ENCODE data around the gene RCC2.
A peak's percentile ranks its signal among the peaks of the same experiment; 100 is the strongest.

Gene RCC2

GRCh38 chr1:17372955-17373354 is 66.5 kb downstream of the RCC2 start:
- DNase-seq (ENCODE audit: low spot score): no peak

GRCh38 chr1:17371896-17372295 is 67.6 kb downstream of the RCC2 start, which contains the start of gene PADI6:
Gene PADI6 (plus strand): TSS chr1:17372196. CDS start chr1:17372246, 50 bp downstream.
- DNase-seq (ENCODE audit: low spot score): no peak

GRCh38 chr1:17370618-17371017 is 68.9 kb downstream of the RCC2 start:
- no peak for DNase-seq (ENCODE audit: low spot score)

GRCh38 chr1:17369466-17369865 is 70.0 kb downstream of the RCC2 start:
- DNase-seq (ENCODE audit: low spot score): no peak

- peak; percentile 8 for DNase-seq (ENCODE audit: low spot score)
Observed at GRCh38 chr1:17365293-17365692, 74.2 kb downstream of the RCC2 start.

- DNase-seq (ENCODE audit: low spot score): no peak
Observed at GRCh38 chr1:17363771-17364170, 75.7 kb downstream of the RCC2 start.

- DNase-seq (ENCODE audit: low spot score): no peak
Observed at GRCh38 chr1:17363351-17363750, 76.1 kb downstream of the RCC2 start.

GRCh38 chr1:17361687-17362086 is 77.8 kb downstream of the RCC2 start:
- no peak for DNase-seq (ENCODE audit: low spot score)

- no peak for DNase-seq (ENCODE audit: low spot score)
Observed at GRCh38 chr1:17360272-17360956, 79.1 kb downstream of the RCC2 start.

GRCh38 chr1:17359808-17360207 is 79.7 kb downstream of the RCC2 start:
- DNase-seq (ENCODE audit: low spot score): no peak

- no peak for DNase-seq (ENCODE audit: low spot score)
Observed at GRCh38 chr1:17359031-17359430, 80.4 kb downstream of the RCC2 start.

- DNase-seq (ENCODE audit: low spot score): no peak
Observed at GRCh38 chr1:17358557-17358956, 80.9 kb downstream of the RCC2 start.

Measured in pons (tissue), 1 donor.